Activated CD4-positive, alpha-beta T cell treated with anti-CD3 and anti-CD28 coated beads, Interleukin-2, amount 50 U/mL, for 48 hours (primary cell): ENCODE data around the gene GUCY2D.
A peak's percentile ranks its signal among the peaks of the same experiment; 100 is the strongest.
"Not testable (repeated sequence)": the region's sequence is repeated elsewhere in the genome, so short reads cannot be mapped to it uniquely, and the experiment has no call there.

Source experiments
- DNase-seq, 2 experiments: peaks; one replicate each; pipeline ENCODE4 v3.0.0-alpha.2; 2020

The GUCY2D gene

GRCh38 chr17:8019166-8019565 lies 16.8 kb downstream of the GUCY2D start:
- DNase-seq, result no peak

GRCh38 chr17:8019665-8020650 lies 17.5 kb downstream of the GUCY2D start:
- DNase-seq, result peak in 1 of 2 experiments; percentile 33

DNA sequence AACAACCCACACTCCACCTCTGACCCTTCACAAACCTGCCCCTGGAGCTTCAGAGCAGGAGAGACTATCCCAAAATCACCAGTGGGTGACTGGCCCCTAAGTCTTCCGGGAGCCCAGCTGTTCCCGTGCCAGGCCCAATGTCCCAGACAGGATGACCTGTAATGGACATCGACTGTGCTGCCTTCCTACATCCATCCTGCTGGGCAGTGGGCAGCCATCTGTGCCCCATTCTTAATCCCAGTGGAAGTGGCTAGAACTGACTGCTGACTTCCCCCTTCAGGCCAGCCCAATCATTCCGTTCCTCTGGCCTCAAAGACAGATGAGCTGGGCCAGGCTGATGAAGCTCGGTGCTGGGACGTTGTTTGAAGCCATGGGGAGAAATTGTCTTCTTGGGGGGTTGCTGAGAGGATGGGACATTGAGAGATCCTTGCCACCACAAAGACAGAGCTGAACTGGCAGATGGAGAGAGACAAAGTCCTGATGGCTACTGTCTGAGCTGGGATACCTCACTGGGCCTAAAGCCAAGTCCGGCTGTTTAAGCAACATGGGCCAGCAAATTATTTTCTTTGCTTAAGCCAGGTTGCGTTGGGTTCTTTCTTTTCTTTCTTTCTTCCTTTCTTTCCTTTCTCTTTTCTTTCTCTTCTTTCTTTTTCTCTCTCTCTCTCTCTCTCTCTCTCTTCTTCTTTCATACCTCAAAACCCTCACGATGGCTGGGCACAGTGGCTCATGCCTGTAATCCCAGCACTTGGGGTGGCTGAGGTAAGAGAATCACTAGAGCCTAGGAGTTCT lies 18.6 kb downstream of the GUCY2D start:
- DNase-seq, result no peak

- no peak for DNase-seq
Measured at GRCh38 chr17:8021565-8022359, 19.3 kb downstream of the GUCY2D start.

DNA sequence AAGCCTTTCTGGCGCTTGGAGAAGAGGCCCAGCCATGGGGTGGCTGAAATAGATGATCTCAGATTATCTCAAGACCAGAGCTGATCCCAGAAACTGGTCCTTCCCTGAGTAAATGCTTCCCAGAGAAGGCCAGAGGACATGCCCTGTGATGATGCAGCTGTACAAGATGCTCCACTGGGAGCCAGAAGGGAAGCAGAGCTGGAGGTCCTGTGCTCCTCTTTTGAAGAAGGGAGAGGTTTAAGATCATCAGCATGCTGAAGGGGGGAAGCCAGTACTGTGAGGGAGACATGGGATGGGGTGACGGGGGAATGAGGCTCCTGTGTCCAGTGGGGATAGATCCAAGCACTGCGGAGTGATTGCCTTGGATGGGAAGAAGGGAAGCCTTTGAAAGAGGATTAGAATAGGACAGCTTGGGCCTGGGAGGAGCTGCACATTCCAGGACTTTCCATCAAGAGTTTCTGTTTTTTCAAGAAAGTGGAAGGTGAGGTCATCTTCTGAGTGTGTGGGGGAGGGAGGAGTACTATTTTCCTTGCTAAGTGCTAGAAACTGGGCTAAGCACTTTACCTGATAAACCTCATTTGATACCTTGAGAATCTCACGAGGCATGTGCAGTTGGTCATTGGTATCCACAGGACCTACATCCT lies 20.1 kb downstream of the GUCY2D start:
- no peak for DNase-seq

- DNase-seq, result not testable (repeated sequence)
Measured at GRCh38 chr17:8024161-8024560, 21.7 kb downstream of the GUCY2D start.

- no peak for DNase-seq
Measured at GRCh38 chr17:8025176-8025911, 22.9 kb downstream of the GUCY2D start.

DNA sequence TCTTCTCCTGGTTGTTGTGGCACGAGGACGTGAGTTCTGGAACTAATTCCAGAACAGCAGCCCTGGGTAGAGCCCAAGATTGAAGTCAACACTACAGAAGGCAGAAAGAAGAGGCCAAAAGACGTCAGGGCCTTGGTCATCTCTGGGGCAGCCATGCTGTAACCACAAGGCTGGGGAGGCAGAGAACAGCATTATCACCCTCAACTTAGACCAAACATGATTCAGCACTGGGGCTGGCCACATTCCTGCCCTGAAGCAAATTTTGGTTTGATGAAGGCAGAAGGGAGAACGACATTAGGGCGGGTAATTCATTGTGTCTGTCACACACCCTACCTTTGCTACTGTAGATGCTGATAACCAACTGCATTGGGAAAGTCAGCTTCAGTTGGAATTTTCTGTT lies 26.7 kb downstream of the GUCY2D start:
- no peak for DNase-seq

- DNase-seq, result no peak
Measured at GRCh38 chr17:8031261-8031661, 28.8 kb downstream of the GUCY2D start.

- DNase-seq, result no peak
Measured at GRCh38 chr17:8031950-8032349, 29.5 kb downstream of the GUCY2D start.

DNA sequence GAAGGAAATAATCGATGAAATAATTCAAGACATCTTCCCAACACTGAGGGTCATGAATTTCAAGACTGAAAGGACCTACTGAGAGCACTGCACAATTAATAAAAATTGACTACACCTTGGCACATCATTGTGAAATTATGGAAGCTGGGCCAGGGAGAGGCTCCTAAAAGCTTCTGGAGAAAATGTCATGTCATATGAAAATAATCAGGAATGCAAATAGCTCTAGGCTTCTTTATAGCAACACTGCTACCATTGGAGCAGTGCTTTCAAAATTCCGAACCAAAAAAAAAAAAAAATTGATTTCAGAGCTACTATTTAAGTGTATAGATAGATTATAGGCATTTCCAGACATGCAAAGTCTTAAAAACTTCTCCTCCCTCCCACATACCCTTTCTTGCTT lies 30.0 kb downstream of the GUCY2D start:
- no peak for DNase-seq

DNA sequence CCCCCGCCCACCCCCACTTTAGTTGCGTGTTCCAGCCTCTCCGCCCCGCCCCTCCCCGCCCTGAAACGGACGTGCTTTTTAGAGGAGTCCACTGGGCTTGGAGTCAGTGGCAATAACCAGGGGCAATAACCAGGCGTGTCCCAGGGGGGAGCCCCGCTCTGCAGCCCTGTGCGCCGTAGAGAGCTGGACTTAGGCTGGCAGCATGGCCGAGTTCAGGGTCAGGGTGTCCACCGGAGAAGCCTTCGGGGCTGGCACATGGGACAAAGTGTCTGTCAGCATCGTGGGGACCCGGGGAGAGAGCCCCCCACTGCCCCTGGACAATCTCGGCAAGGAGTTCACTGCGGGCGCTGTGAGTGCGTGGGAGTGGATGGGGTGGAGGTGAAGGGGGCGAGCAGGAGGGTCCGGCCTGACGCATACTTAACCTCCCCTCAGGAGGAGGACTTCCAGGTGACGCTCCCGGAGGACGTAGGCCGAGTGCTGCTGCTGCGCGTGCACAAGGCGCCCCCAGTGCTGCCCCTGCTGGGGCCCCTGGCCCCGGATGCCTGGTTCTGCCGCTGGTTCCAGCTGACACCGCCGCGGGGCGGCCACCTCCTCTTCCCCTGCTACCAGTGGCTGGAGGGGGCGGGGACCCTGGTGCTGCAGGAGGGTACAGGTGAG lies 36.7 kb downstream of the GUCY2D start, which contains the start of gene ALOX15B:
Gene ALOX15B, plus strand, starts transcription at position 106 of the 657 bp plus-strand sequence. Its CDS starts 97 bp downstream, at position 203.
- no peak for DNase-seq

GRCh38 chr17:8039611-8040168 lies 37.3 kb downstream of the GUCY2D start:
- no peak for DNase-seq

DNA sequence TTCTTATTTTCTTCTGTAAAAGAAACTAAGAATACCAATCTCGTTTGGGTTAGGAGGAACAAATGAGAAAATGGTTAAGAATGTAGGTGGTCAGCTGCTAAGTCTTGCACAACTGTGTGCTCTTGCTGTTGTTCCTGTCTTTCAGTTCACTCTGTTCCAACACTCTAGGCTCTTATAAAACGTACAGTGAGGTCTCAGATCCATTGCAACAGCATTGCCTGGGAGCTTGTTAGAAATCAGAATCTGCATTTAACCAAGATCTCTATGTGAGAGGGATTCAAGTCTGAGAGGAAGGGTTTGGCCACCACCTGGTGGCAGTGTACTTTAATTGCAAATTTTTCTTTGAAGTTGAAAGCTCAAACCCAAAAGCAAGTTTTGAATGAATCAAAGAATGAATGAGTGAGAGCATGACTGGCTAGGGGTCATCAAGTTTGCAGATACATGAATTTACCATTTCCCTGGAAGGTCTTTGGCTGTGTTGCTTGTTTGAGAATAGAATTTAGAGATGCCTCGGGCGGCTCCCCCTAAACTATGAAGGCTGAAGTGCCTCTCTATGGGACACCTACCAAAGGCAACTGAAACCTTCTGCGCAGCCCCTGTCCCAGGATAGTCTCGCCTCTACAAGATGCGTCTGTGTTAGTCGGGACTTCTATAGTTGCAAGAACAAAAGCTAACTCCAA lies 39.0 kb downstream of the GUCY2D start:
- peak; percentile 35 to 48 for DNase-seq

GRCh38 chr17:8041979-8042378 lies 39.6 kb downstream of the GUCY2D start:
- no peak for DNase-seq

DNA sequence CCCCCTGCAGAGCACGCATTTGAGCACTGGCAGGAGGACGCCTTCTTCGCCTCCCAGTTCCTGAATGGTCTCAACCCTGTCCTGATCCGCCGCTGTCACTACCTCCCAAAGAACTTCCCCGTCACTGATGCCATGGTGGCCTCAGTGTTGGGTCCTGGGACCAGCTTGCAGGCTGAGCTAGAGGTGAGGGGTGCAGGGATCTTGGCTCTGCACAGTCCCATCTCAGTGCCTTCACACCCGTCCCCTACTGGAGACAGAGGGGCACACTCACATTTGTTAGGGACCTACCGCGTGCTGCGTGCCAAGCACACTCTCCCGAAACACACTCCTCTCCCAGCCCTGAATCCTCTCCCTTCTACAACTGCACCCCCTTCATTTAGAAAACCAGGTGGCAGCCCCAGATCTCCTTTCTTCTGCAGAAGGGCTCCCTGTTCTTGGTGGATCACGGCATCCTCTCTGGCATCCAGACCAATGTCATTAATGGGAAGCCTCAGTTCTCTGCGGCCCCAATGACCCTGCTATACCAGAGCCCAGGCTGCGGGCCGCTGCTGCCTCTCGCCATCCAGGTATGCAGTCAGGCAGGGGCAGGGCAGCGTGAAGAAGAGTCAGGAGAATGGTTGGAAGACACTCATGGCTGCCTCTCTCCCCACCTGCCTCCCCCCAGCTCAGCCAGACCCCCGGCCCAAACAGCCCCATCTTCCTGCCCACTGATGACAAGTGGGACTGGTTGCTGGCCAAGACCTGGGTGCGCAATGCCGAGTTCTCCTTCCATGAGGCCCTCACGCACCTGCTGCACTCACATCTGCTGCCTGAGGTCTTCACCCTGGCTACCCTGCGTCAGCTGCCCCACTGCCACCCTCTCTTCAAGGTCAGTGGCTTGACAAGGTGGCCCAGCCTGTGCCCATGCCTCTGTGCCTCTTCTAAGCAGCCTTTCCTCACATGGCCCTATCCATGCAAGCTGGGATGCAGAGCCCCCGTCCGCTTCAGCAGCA lies 42.7 kb downstream of the GUCY2D start:
- no peak for DNase-seq

GRCh38 chr17:8046306-8046928 lies 44.0 kb downstream of the GUCY2D start:
- DNase-seq, result no peak
